Panc1 (cell line): ENCODE measurements around the gene GPR18. TPM values are rescaled to one million over a fixed set of nuclear protein-coding genes. Genes with fewer than 3 reads are reported as not detected.

ENCODE experiments used
- ATAC-seq: fragments of 200-7000 bp; cut with Tn5 transposase; 2 replicates; pipeline ENCODE4 v1.9.1; 2020; ENCODE audit warnings: mild to moderate bottlenecking, moderate library complexity
- BruUV-seq: library from RNA; stranded (reverse); fragments of 400-500 nt; replicated peaks from 2 replicates; lab custom pipeline; 2021; lab: Mats Ljungman, UMichigan
- CTCF ChIA-PET: fragments of 300-600 bp; sonication (Branson Sonifier 250); formaldehyde crosslinking; loops from one replicate; lab custom pipeline; 2022; ENCODE audit warnings: antibody characterized with exemption; lab: Charles Lee
- POLR2A ChIA-PET: fragments of 300-600 bp; sonication (Branson Sonifier 250); formaldehyde crosslinking; loops from one replicate; lab custom pipeline; 2022; ENCODE audit warnings: antibody characterized with exemption; lab: Charles Lee
- DNase-seq: peaks from one replicate; pipeline ENCODE4 v3.0.0-alpha.2; 2010; ENCODE audit warnings: low read depth, low spot score
- H3K27ac ChIP-seq: 2 replicates; pipeline ENCODE4 v1.5.1; 2011; ENCODE audit warnings: mild to moderate bottlenecking, low read length, inconsistent platforms
- H3K27me3 ChIP-seq: fragments of 200-500 bp; sonication (Bioruptor generic); 2 replicates; pipeline ENCODE4 v1.6.0; 2014; ENCODE audit warnings: low read length, inconsistent platforms; ENCODE audit not compliant: control insufficient read depth, insufficient read depth
- H3K36me3 ChIP-seq: fragments of 200-500 bp; sonication (Bioruptor generic); 2 replicates; pipeline ENCODE4 v1.5.1; 2014; ENCODE audit warnings: inconsistent platforms, mild to moderate bottlenecking, low read length, moderate library complexity; ENCODE audit not compliant: control insufficient read depth, insufficient read depth
- H3K4me1 ChIP-seq: 2 replicates; pipeline ENCODE4 v1.5.1; 2011; ENCODE audit warnings: inconsistent platforms, mild to moderate bottlenecking, low read length, moderate library complexity; ENCODE audit not compliant: control insufficient read depth, insufficient read depth
- H3K4me3 ChIP-seq, 2 experiments: 2 replicates each; pipeline ENCODE4 v1.5.1; 2011 to 2012; ENCODE audit warnings: low read depth in 2 of 2, low read length in 2 of 2, mild to moderate bottlenecking in 2 of 2, inconsistent platforms in 1 of 2, moderate library complexity in 1 of 2
- H3K9me3 ChIP-seq: fragments of 200-500 bp; sonication (Bioruptor generic); 2 replicates; pipeline ENCODE4 v1.5.1; 2014; ENCODE audit warnings: low read depth, mild to moderate bottlenecking, inconsistent platforms, low read length, moderate library complexity; ENCODE audit not compliant: control insufficient read depth, insufficient read depth
- POLR2AphosphoS5 ChIP-seq: IDR thresholded peaks from 2 replicates; pipeline ENCODE4 v1.6.1; 2012; ENCODE audit warnings: mild to moderate bottlenecking, low read depth, low read length, moderate library complexity
- SIN3A ChIP-seq: IDR thresholded peaks from 2 replicates; pipeline ENCODE4 v1.6.1; 2012; ENCODE audit warnings: low read depth, mild to moderate bottlenecking, low read length, moderate library complexity, borderline replicate concordance; ENCODE audit not compliant: insufficient read depth
- TCF7L2 ChIP-seq: IDR thresholded peaks from 2 replicates; pipeline ENCODE4 v1.6.1; 2011; ENCODE audit warnings: mild to moderate bottlenecking, low read depth, low read length, inconsistent platforms
- in situ Hi-C: cut with HindIII; loops from 2 replicates; pipeline ENCODE4 v1.10.0; 2016; ENCODE audit warnings: low sequenced_read_pairs, low pct_unique_long_range_greater_than_20kb
- intact Hi-C: fragments of 100-400 bp; cut with micrococcal nuclease; formaldehyde crosslinking; loops from one replicate; pipeline ENCODE4 v1.10.0; 2022; ENCODE audit not compliant: unreplicated experiment
- total RNA-seq: library from RNA; stranded (reverse); gene quantifications from one replicate; pipeline ENCODE4 v1.2.1, GENCODE V29; 2021; ENCODE audit not compliant: unreplicated experiment
- TF ChIP-seq, protein P1 (sequence below): fragments of 450-650 bp; IDR thresholded peaks from 2 replicates; pipeline ENCODE4 v1.5.1; 2017; ENCODE audit warnings: mild to moderate bottlenecking
- TF ChIP-seq, protein P2 (sequence below), 2 experiments: IDR thresholded peaks; 2 replicates each; pipeline ENCODE4 v1.6.1; 2011 to 2012; ENCODE audit warnings: low read depth in 2 of 2, control low read depth in 1 of 2, low read length in 1 of 2, mild to moderate bottlenecking in 1 of 2, moderate library complexity in 1 of 2; ENCODE audit not compliant: insufficient read depth in 1 of 2

Gene GPR18
- total RNA-seq, 1 experiment from 2014 or later: not detected

DNA sequence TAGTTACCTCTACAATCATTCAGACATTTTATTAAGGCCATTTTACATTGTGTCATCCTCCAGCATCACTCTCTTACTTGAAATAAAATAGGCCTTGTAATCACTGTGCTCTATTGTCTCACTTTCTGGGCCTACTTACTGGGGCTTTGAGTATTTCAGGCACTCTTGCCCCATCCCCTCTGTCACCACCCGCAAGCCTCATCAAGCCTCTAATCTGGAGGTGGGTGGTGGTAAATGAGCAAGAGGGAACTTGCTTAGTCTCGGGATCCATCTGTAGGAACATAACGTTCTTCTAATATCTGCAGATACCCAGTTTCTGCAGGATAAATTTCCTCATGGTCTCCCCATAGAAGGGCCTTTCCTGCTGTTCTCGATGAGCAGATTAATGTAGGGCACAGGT lies 19.4 kb upstream of the GPR18 start:
- DNase-seq (no peak), ATAC-seq (no peak)
- intact Hi-C loops: no loop called here
- H3K27me3 ChIP-seq: no peaks in the 10 kb centered on the region
- H3K4me1 ChIP-seq: no peaks in the 10 kb centered on the region
- in situ Hi-C loops: no loop called here
- no TSS peak for BruUV-seq
- no peak overlapping the region for H3K27ac ChIP-seq
- H3K36me3 ChIP-seq: no peaks in the 10 kb centered on the region
- ChIA-PET POLR2A (no interaction called here), CTCF (no interaction called here)
- TF ChIP-seq, protein P1, sequence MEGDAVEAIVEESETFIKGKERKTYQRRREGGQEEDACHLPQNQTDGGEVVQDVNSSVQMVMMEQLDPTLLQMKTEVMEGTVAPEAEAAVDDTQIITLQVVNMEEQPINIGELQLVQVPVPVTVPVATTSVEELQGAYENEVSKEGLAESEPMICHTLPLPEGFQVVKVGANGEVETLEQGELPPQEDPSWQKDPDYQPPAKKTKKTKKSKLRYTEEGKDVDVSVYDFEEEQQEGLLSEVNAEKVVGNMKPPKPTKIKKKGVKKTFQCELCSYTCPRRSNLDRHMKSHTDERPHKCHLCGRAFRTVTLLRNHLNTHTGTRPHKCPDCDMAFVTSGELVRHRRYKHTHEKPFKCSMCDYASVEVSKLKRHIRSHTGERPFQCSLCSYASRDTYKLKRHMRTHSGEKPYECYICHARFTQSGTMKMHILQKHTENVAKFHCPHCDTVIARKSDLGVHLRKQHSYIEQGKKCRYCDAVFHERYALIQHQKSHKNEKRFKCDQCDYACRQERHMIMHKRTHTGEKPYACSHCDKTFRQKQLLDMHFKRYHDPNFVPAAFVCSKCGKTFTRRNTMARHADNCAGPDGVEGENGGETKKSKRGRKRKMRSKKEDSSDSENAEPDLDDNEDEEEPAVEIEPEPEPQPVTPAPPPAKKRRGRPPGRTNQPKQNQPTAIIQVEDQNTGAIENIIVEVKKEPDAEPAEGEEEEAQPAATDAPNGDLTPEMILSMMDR: no peak
- TF ChIP-seq TCF7L2 (no peak), SIN3A (no peak)
- no peaks in the 10 kb centered on the region for H3K9me3 ChIP-seq
- no peak overlapping the region for H3K4me3 ChIP-seq

DNA sequence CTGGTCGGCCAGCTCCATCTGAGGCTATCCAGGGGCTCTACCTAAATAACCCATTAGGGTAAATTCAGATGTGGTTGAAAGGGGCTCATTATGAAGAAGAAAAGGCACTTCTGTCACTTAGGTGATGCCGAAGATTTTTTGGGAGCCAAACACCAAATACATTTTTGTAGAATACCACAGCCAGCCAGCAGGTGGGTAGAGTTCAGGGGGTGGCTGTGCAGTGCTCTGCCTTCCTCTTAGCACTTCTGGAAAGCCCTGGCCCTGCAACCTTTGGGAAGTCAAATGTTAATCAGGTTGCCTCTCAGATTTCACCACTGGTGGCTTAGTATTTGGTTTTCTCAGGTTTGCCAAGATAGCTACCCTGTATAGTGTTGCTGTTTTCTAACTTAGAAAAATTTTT lies 18.5 kb upstream of the GPR18 start:
- in situ Hi-C loops: no loop called here

More for the DNA sequence above, 18.5 kb upstream of the GPR18 start:
- intact Hi-C loops: no loop called here
- CTCF ChIA-PET: no interaction called here
- Histone ChIP-seq H3K27me3 (no peaks in the 10 kb centered on the region), H3K4me3 (no peak overlapping the region), H3K4me1 (no peaks in the 10 kb centered on the region), H3K27ac (no peak overlapping the region), H3K9me3 (no peaks in the 10 kb centered on the region), H3K36me3 (no peaks in the 10 kb centered on the region)
- TF ChIP-seq, protein P2, sequence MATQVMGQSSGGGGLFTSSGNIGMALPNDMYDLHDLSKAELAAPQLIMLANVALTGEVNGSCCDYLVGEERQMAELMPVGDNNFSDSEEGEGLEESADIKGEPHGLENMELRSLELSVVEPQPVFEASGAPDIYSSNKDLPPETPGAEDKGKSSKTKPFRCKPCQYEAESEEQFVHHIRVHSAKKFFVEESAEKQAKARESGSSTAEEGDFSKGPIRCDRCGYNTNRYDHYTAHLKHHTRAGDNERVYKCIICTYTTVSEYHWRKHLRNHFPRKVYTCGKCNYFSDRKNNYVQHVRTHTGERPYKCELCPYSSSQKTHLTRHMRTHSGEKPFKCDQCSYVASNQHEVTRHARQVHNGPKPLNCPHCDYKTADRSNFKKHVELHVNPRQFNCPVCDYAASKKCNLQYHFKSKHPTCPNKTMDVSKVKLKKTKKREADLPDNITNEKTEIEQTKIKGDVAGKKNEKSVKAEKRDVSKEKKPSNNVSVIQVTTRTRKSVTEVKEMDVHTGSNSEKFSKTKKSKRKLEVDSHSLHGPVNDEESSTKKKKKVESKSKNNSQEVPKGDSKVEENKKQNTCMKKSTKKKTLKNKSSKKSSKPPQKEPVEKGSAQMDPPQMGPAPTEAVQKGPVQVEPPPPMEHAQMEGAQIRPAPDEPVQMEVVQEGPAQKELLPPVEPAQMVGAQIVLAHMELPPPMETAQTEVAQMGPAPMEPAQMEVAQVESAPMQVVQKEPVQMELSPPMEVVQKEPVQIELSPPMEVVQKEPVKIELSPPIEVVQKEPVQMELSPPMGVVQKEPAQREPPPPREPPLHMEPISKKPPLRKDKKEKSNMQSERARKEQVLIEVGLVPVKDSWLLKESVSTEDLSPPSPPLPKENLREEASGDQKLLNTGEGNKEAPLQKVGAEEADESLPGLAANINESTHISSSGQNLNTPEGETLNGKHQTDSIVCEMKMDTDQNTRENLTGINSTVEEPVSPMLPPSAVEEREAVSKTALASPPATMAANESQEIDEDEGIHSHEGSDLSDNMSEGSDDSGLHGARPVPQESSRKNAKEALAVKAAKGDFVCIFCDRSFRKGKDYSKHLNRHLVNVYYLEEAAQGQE (IDR thresholded peaks at IDR 0.05; ENCODE audit: insufficient read depth in 1 of 2, low read depth in 2 of 2, low read length in 1 of 2): no peak
- TF ChIP-seq, protein P1: no peak
- TF ChIP-seq TCF7L2 (no peak), SIN3A (no peak), POLR2AphosphoS5 (no peak)
- BruUV-seq: no TSS peak
- ATAC-seq (no peak), DNase-seq (no peak)
- POLR2A ChIA-PET: no interaction called here
